Motor neuron (in vitro differentiated cells): ENCODE results near the gene RNF150. TPM values are rescaled to one million over a fixed set of nuclear protein-coding genes. Genes with fewer than 3 reads are reported as not detected.

ENCODE experiments used
- ATAC-seq, 8 experiments: fragments of 200-7000 bp; cut with Tn5 transposase; replicated peaks in 6 of 8; 2 replicates each; pipeline ENCODE4 v1.8.0; 2021; ENCODE audit warnings: mild to moderate bottlenecking in 8 of 8, moderate library complexity in 8 of 8
- H3K27ac ChIP-seq, 2 donors: fragments of 250-450 bp; sonication (Bioruptor Pico); 2 replicates each; pipeline ENCODE4 v1.9.0; 2021; ENCODE audit warnings: antibody characterized with exemption in 2 of 2, mild to moderate bottlenecking in 2 of 2, moderate library complexity in 1 of 2
- H3K4me1 ChIP-seq, 2 donors: fragments of 250-450 bp; sonication (Bioruptor Pico); replicated peaks in 1 of 2; 2 replicates each; pipeline ENCODE4 v1.6.1; 2021; ENCODE audit warnings: antibody characterized with exemption in 2 of 2, mild to moderate bottlenecking in 2 of 2, moderate library complexity in 1 of 2
- H3K4me3 ChIP-seq, 5 donors: fragments of 250-450 bp; sonication (Bioruptor Pico); 2 replicates each; pipeline ENCODE4 v1.9.0; 2021; ENCODE audit warnings: antibody characterized with exemption in 5 of 5, mild to moderate bottlenecking in 5 of 5, moderate library complexity in 4 of 5
- WGBS, 10 experiments: fragments of 450-650 bp; shearing (Covaris generic); methylation state at CpG; one replicate each; pipeline ENCODE4 v1.0.0; 2022; 5-methylcytosine and 5-hydroxymethylcytosine counted together
- in situ Hi-C, 9 experiments: fragments of 400-800 bp; cut with MboI; loops; one replicate each; pipeline ENCODE4 v1.15.0; 2021; ENCODE audit warnings: low sequenced_read_pairs in 9 of 9, low pct_unique_long_range_greater_than_20kb in 2 of 9; ENCODE audit not compliant: unreplicated experiment in 9 of 9
- total RNA-seq, 8 experiments: library from RNA; unstranded; fragments of 300-600 nt; gene quantifications; 2 replicates each; pipeline versions ENCODE4 v1.2.3 to v1.2.4, GENCODE V29; 2022

The RNF150 gene
- total RNA-seq, 8 experiments from 2014 or later = 0.71 to 45.2 (median 20.0) TPM

GRCh38 chr4:140935254-140935653, 198.0 kb downstream of the RNF150 start:
- Histone ChIP-seq H3K4me1 (peaks cover 6 to 15% of the 10 kb centered on the region in 2 donors), H3K4me3 (no peak overlapping the region), H3K27ac (no peak overlapping the region)
- 13 to 87% (median 80%) methylated on average over 1 to 4 of the region's 4 CpGs; no CpG with 5 or more reads in 1 of the 10 experiments for WGBS, 10 experiments
- no peak for ATAC-seq
- in situ Hi-C loops = no loop called here

- H3K4me1 ChIP-seq = peaks cover 6 to 19% of the 10 kb centered on the region in 2 donors
- 60 to 100% (median 89%) methylated on average over 1 to 2 of the region's 2 CpGs; no CpG with 5 or more reads in 4 of the 10 experiments for WGBS, 10 experiments
- H3K4me3 ChIP-seq = no peak overlapping the region
- in situ Hi-C loops = no loop called here
- no peak for ATAC-seq
- H3K27ac ChIP-seq = no peak overlapping the region
These were observed 200.7 kb downstream of the RNF150 start for GRCh38 chr4:140932501-140933045.

- no peak for ATAC-seq
- Histone ChIP-seq H3K4me3 (no peak overlapping the region), H3K27ac (no peak overlapping the region), H3K4me1 (peaks cover 6 to 19% of the 10 kb centered on the region in 2 donors)
- in situ Hi-C loops = no loop called here
- WGBS, 10 experiments = 40 to 100% (median 79%) methylated on average over 1 to 2 of the region's 2 CpGs; no CpG with 5 or more reads in 2 of the 10 experiments
These were observed 201.4 kb downstream of the RNF150 start for GRCh38 chr4:140931911-140932310.

GRCh38 chr4:140930557-140930956, 202.7 kb downstream of the RNF150 start:
- peak in 5 of 8 experiments; percentile 97 to 98 (median 98) for ATAC-seq
- in situ Hi-C loops = no loop called here
- H3K4me1 ChIP-seq = peaks cover 6 to 19% of the 10 kb centered on the region in 2 donors
- H3K27ac ChIP-seq = peak overlapping the region in 1 of 2 donors; percentile 62
- H3K4me3 ChIP-seq = no peak overlapping the region
- WGBS, 10 experiments = 0 to 88% (median 62%) methylated on average over 1 to 7 of the region's 7 CpGs; no CpG with 5 or more reads in 2 of the 10 experiments

- peaks cover 6 to 19% of the 10 kb centered on the region in 2 donors for H3K4me1 ChIP-seq
- in situ Hi-C loops = no loop called here
- H3K4me3 ChIP-seq = no peak overlapping the region
- 64 to 100% (median 98%) methylated on average over 1 to 3 of the region's 3 CpGs; no CpG with 5 or more reads in 4 of the 10 experiments for WGBS, 10 experiments
- peak overlapping the region in 1 of 2 donors; percentile 62 for H3K27ac ChIP-seq
- no peak for ATAC-seq
These were observed 203.3 kb downstream of the RNF150 start for GRCh38 chr4:140930011-140930410.

- Histone ChIP-seq H3K4me1 (peaks cover 6 to 19% of the 10 kb centered on the region in 2 donors), H3K27ac (no peak overlapping the region), H3K4me3 (no peak overlapping the region)
- in situ Hi-C loops = no loop called here
- 0 to 86% (median 40%) methylated on average over 1 to 2 of the region's 3 CpGs; no CpG with 5 or more reads in 2 of the 10 experiments for WGBS, 10 experiments
- no peak for ATAC-seq
These were observed 204.4 kb downstream of the RNF150 start for GRCh38 chr4:140928880-140929279.

- WGBS, 10 experiments = 0 to 83% (median 60%) methylated on average over 1 to 2 of the region's 2 CpGs; no CpG with 5 or more reads in 1 of the 10 experiments
- Histone ChIP-seq H3K4me3 (no peak overlapping the region), H3K27ac (no peak overlapping the region), H3K4me1 (peaks cover 2 to 17% of the 10 kb centered on the region in 2 donors)
- in situ Hi-C loops = no loop called here
- peak in 3 of 8 experiments; percentile 37 to 79 (median 69) for ATAC-seq
These were observed 206.6 kb downstream of the RNF150 start for GRCh38 chr4:140926672-140927071.

- in situ Hi-C loops = no loop called here
- H3K4me3 ChIP-seq = no peak overlapping the region
- H3K27ac ChIP-seq = no peak overlapping the region
- 65 to 100% (median 78%) methylated on average over 1 to 4 of the region's 6 CpGs; no CpG with 5 or more reads in 5 of the 10 experiments for WGBS, 10 experiments
- H3K4me1 ChIP-seq = peaks cover 0 to 5% of the 10 kb centered on the region in 2 donors
- no peak for ATAC-seq
These were observed 207.9 kb downstream of the RNF150 start for GRCh38 chr4:140925417-140925816.

- WGBS, 10 experiments = 0 to 91% (median 46%) methylated on average over 1 to 3 of the region's 3 CpGs; no CpG with 5 or more reads in 2 of the 10 experiments
- in situ Hi-C loops = no loop called here
- ATAC-seq = no peak
- Histone ChIP-seq H3K4me1 (peaks cover 0 to under 1% of the 10 kb centered on the region in 2 donors), H3K4me3 (no peak overlapping the region), H3K27ac (no peak overlapping the region)
These were observed 208.4 kb downstream of the RNF150 start for GRCh38 chr4:140924761-140925392.

GRCh38 chr4:140906993-140907962, 226.0 kb downstream of the RNF150 start:
- in situ Hi-C loops = no loop called here
- Histone ChIP-seq H3K27ac (no peak overlapping the region), H3K4me3 (no peak overlapping the region), H3K4me1 (peaks cover 0 to 22% of the 10 kb centered on the region in 2 donors)
- ATAC-seq = no peak
- WGBS, 10 experiments = 45 to 100% (median 80%) methylated on average over 1 to 3 of the region's 3 CpGs; no CpG with 5 or more reads in 2 of the 10 experiments

- in situ Hi-C loops = no loop called here
- 0 to 100% (median 75%) methylated on average over 1 to 2 of the region's 2 CpGs; no CpG with 5 or more reads in 1 of the 10 experiments for WGBS, 10 experiments
- Histone ChIP-seq H3K27ac (no peak overlapping the region), H3K4me3 (no peak overlapping the region), H3K4me1 (peaks cover 0 to 45% of the 10 kb centered on the region in 2 donors)
- ATAC-seq = peak in 1 of 8 experiments; percentile 27
These were observed 228.4 kb downstream of the RNF150 start for GRCh38 chr4:140904904-140905303.

GRCh38 chr4:140903522-140904475, 229.5 kb downstream of the RNF150 start:
- peak in 5 of 8 experiments; percentile 18 to 86 (median 70) for ATAC-seq
- 16 to 100% (median 58%) methylated on average over 1 to 9 of the region's 9 CpGs for WGBS, 10 experiments
- in situ Hi-C loops = no loop called here
- Histone ChIP-seq H3K27ac (peak overlapping the region in 1 of 2 donors; percentile 23), H3K4me3 (no peak overlapping the region), H3K4me1 (peaks cover 0 to 46% of the 10 kb centered on the region in 2 donors)
